ENCODE data around the gene GPC5.

Gene GPC5

GRCh38 chr13:91889641-91890040 lies 491.2 kb downstream of the GPC5 start:
- Histone ChIP-seq H3K36me3 (ENCODE audit: control insufficient read depth in 2 of 2, insufficient read depth in 1 of 2, low read length in 2 of 2) (no peaks in the 10 kb centered on the region), H3K9me3 (ENCODE audit: control insufficient read depth, insufficient read depth, low read depth, low read length) (no peaks in the 10 kb centered on the region), H3K27ac (ENCODE audit: extremely low read depth, low read depth, low read length) (no peak overlapping the region), H3K4me3 (ENCODE audit: low read depth, low read length) (no peak overlapping the region), H3K4me1 (ENCODE audit: control insufficient read depth, insufficient read depth, low read length) (no peaks in the 10 kb centered on the region)
- ChIA-PET CTCF (no interaction called here), POLR2A (no interaction called here)
- TF ChIP-seq ZNF426 (tag by site-specific recombination; IDR thresholded peaks at IDR 0.05), result no peak
- TF ChIP-seq, protein P1, sequence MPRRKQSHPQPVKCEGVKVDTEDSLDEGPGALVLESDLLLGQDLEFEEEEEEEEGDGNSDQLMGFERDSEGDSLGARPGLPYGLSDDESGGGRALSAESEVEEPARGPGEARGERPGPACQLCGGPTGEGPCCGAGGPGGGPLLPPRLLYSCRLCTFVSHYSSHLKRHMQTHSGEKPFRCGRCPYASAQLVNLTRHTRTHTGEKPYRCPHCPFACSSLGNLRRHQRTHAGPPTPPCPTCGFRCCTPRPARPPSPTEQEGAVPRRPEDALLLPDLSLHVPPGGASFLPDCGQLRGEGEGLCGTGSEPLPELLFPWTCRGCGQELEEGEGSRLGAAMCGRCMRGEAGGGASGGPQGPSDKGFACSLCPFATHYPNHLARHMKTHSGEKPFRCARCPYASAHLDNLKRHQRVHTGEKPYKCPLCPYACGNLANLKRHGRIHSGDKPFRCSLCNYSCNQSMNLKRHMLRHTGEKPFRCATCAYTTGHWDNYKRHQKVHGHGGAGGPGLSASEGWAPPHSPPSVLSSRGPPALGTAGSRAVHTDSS (tag by site-specific recombination; IDR thresholded peaks at IDR 0.05), result no peak
- no peak for TF ChIP-seq YY1 (tag by site-specific recombination; IDR thresholded peaks at IDR 0.05)
- no peak for TF ChIP-seq ZNF174 (tag by site-specific recombination; IDR thresholded peaks at IDR 0.05)

DNA sequence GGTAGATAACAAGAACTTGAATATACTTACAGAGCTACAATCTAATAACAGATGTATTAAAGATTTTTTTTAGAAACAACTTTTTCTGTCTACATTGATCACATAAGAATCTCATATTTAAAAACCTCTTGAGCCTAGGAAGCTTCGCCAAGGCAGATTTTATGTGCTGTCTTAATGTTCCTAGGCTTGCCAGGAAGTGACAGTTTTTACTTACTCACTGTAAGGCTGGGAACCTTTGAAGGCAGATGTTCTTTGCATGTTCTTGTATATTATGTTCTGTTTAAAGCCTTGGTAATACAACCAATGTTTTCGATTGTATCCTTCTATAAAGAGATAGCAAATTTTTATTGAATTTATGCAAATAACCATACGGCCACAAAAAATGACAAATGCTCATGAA lies 492.7 kb downstream of the GPC5 start:
- H3K4me1 ChIP-seq (ENCODE audit: control insufficient read depth, insufficient read depth, low read length), result no peaks in the 10 kb centered on the region
- ChIA-PET CTCF (no interaction called here), POLR2A (no interaction called here)
- no peak overlapping the region for H3K4me3 ChIP-seq (ENCODE audit: low read depth, low read length)
- H3K9me3 ChIP-seq (ENCODE audit: control insufficient read depth, insufficient read depth, low read depth, low read length), result no peaks in the 10 kb centered on the region
- H3K36me3 ChIP-seq (ENCODE audit: control insufficient read depth in 2 of 2, insufficient read depth in 1 of 2, low read length in 2 of 2), result no peaks in the 10 kb centered on the region
- no peak overlapping the region for H3K27ac ChIP-seq (ENCODE audit: extremely low read depth, low read depth, low read length)
- TF ChIP-seq ZNF362 (tag by site-specific recombination; IDR thresholded peaks at IDR 0.05), result no peak
- TF ChIP-seq ZNF19 (tag by site-specific recombination; IDR thresholded peaks at IDR 0.05; ENCODE audit: low read depth), result no peak
- TF ChIP-seq ZNF138 (tag by site-specific recombination; IDR thresholded peaks at IDR 0.05; ENCODE audit: borderline replicate concordance), result no peak
- TF ChIP-seq ZBTB10 (tag by site-specific recombination; IDR thresholded peaks at IDR 0.05), result no peak
- TF ChIP-seq ZSCAN16 (tag by site-specific recombination; IDR thresholded peaks at IDR 0.05), result no peak
- no peak for TF ChIP-seq ZNF776 (tag by site-specific recombination; IDR thresholded peaks at IDR 0.05; ENCODE audit: borderline replicate concordance)
- no peak for TF ChIP-seq GFI1B (tag by site-specific recombination; IDR thresholded peaks at IDR 0.05)
- no peak for TF ChIP-seq SP2 (tag by site-specific recombination; IDR thresholded peaks at IDR 0.05)
- TF ChIP-seq ZNF10 (tag by site-specific recombination; IDR thresholded peaks at IDR 0.05), result no peak
- no peak for TF ChIP-seq ZNF544 (tag by site-specific recombination; IDR thresholded peaks at IDR 0.05)
- TF ChIP-seq KLF1 (tag by site-specific recombination; IDR thresholded peaks at IDR 0.05), result no peak

DNA sequence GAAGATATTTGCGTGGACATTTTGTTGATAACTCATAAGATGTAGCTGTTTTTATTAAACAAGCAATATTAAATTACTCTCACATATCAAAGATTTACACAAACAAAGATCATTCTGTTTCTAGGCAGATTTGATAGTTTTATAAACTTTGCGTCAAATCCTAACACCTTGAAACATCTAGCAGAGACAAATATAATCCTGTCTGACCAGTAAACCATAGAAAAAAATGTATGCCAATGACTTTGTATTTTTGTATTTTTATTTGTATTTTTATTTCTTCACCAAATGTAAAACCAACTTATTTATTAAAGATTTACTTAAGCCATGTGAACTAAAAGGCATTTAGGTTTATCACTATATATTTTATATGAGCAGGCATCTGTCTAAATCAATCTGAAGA lies 494.6 kb downstream of the GPC5 start:
- no peaks in the 10 kb centered on the region for H3K9me3 ChIP-seq (ENCODE audit: control insufficient read depth, insufficient read depth, low read depth, low read length)
- ChIA-PET POLR2A (no interaction called here), CTCF (no interaction called here)

More for the DNA sequence above, 494.6 kb downstream of the GPC5 start:
- TF ChIP-seq ZNF624 (tag by site-specific recombination; IDR thresholded peaks at IDR 0.05), result no peak
- peak; percentile 94 for TF ChIP-seq TRIM28 (IDR thresholded peaks at IDR 0.05; ENCODE audit: borderline replicate concordance, low read length)
- peak; percentile 79 for TF ChIP-seq SETDB1 (IDR thresholded peaks at IDR 0.05; ENCODE audit: insufficient read length, low read length)
- Histone ChIP-seq H3K27ac (ENCODE audit: extremely low read depth, low read depth, low read length) (no peak overlapping the region), H3K4me1 (ENCODE audit: control insufficient read depth, insufficient read depth, low read length) (no peaks in the 10 kb centered on the region), H3K36me3 (ENCODE audit: control insufficient read depth in 2 of 2, insufficient read depth in 1 of 2, low read length in 2 of 2) (no peaks in the 10 kb centered on the region), H3K4me3 (ENCODE audit: low read depth, low read length) (no peak overlapping the region)

Data from HEK293 (cell line).